Activated T-cell treated with anti-CD3 and anti-CD28 coated beads, Interleukin-2, amount 50 U/mL, for 72 hours (primary cell): ENCODE results near the gene CASQ2. TPM values are rescaled to one million over a fixed set of nuclear protein-coding genes. Genes with fewer than 3 reads are reported as not detected.

Experiments
- ATAC-seq, 2 donors: fragments of 150-1000 bp; cut with Tn5 transposase; replicated peaks in 1 of 2; 2 replicates each; pipeline ENCODE4 v1.10.0; 2021; ENCODE audit warnings: moderate library complexity in 2 of 2, mild to moderate bottlenecking in 1 of 2
- DNase-seq, 2 donors: peaks; one replicate each; pipeline ENCODE4 v3.0.0; 2021 to 2022; ENCODE audit warnings: mixed read lengths in 1 of 2
- H3K27ac Mint-ChIP-seq: one replicate; pipeline ENCODE4 v1.8.0; 2022; ENCODE audit warnings: mild to moderate bottlenecking, moderate library complexity, mixed read lengths
- H3K27me3 Mint-ChIP-seq: one replicate; pipeline ENCODE4 v1.8.0; 2022; ENCODE audit warnings: low read depth, mixed read lengths
- H3K36me3 Mint-ChIP-seq, 2 donors: one replicate each; pipeline ENCODE4 v1.8.0; 2022; ENCODE audit warnings: mixed read lengths in 2 of 2, mild to moderate bottlenecking in 1 of 2; ENCODE audit not compliant: insufficient read depth in 2 of 2
- H3K4me1 Mint-ChIP-seq: one replicate; pipeline ENCODE4 v1.8.0; 2022; ENCODE audit warnings: low read depth, mixed read lengths
- H3K4me3 Mint-ChIP-seq, 2 donors: one replicate each; pipeline ENCODE4 v1.8.0; 2022; ENCODE audit warnings: mild to moderate bottlenecking in 2 of 2, mixed read lengths in 2 of 2, moderate library complexity in 2 of 2
- H3K9me3 Mint-ChIP-seq, 2 donors: one replicate each; pipeline ENCODE4 v1.8.0; 2022; ENCODE audit warnings: mixed read lengths in 2 of 2
- total RNA-seq, 2 donors: library from RNA; stranded (reverse); gene quantifications; one replicate each; pipeline ENCODE4 v1.2.3, GENCODE V29; 2022

CASQ2 gene
- total RNA-seq, 2 donors from 2014 or later, result not detected

- H3K27me3 Mint-ChIP-seq, result peaks cover 12% of the 10 kb centered on the region
- ATAC-seq, result no peak
- no peak overlapping the region for H3K27ac Mint-ChIP-seq
- H3K9me3 Mint-ChIP-seq, result no peaks in the 10 kb centered on the region
- peaks cover 4% of the 10 kb centered on the region for H3K4me1 Mint-ChIP-seq
- H3K4me3 Mint-ChIP-seq, result no peak overlapping the region
- no peaks in the 10 kb centered on the region for H3K36me3 Mint-ChIP-seq
- DNase-seq, result peak; percentile 34 to 39
These were observed 51.0 kb downstream of the CASQ2 start for GRCh38 chr1:115717541-115717940.

GRCh38 chr1:115714572-115715141, 53.9 kb downstream of the CASQ2 start:
- no peak overlapping the region for H3K4me3 Mint-ChIP-seq
- ATAC-seq (no peak), DNase-seq (no peak)
- peaks cover 4% of the 10 kb centered on the region for H3K4me1 Mint-ChIP-seq
- H3K36me3 Mint-ChIP-seq, result no peaks in the 10 kb centered on the region
- H3K27ac Mint-ChIP-seq, result no peak overlapping the region
- H3K9me3 Mint-ChIP-seq, result no peaks in the 10 kb centered on the region
- H3K27me3 Mint-ChIP-seq, result peaks cover 23% of the 10 kb centered on the region

DNA sequence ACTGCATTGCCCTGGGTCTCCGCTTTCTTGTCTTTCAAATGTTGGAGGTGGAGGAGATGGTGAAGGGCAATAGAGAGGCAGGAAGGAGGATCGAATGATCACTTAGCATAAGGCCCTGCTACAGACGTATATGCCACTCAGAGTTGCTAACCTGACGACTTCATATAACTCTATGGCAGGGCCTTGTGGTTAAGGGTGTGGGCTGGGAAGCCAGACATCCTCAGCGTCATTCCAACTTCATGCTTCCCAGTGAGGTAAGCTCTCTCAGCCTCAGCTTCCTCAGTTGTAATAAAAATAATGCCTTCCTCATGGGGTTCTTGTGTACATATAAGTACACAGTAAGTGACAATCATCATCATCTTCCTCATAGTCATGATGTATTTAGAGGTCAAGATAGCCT, 54.6 kb downstream of the CASQ2 start:
- peaks cover 24% of the 10 kb centered on the region for H3K27me3 Mint-ChIP-seq
- no peak for ATAC-seq

DNA sequence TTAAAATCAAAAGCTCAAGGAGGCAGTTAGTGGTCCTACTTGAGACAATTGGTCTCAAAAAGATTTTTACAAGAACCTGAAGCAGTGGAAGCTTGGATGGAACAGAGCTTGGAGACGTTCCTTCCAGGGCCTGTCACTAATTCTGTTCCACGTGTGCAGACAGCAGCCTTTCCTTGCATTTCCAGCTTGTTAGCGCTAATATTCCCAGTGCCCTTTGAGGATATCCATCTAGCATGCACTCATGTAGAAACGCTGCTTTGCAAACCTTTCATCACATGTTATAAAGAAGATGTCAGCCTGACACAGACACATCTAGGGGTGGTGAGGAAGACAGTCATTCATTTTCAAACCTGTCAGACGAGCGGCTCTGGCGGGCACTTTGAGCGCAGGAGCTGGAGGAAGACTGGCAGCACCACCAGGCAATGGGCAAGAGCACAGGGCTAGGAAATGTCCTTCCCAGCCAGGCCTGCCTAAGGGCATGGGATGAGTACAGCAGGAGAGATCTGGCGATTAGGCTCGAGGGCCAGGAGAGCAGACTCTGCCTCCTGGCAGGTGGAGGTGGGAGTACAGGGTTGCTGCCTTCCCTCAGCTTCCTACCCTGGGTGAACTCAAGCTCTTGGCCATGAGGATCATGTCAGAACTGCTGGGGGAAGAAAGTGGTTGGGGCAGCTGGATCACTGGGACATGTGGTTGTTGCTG, 55.5 kb downstream of the CASQ2 start:
- H3K4me3 Mint-ChIP-seq, result no peak overlapping the region
- no peak overlapping the region for H3K27ac Mint-ChIP-seq
- peaks cover 24% of the 10 kb centered on the region for H3K27me3 Mint-ChIP-seq
- DNase-seq (no peak), ATAC-seq (no peak)
- no peaks in the 10 kb centered on the region for H3K9me3 Mint-ChIP-seq
- H3K4me1 Mint-ChIP-seq, result peaks cover 4% of the 10 kb centered on the region
- no peaks in the 10 kb centered on the region for H3K36me3 Mint-ChIP-seq

More for the DNA sequence above, 54.6 kb downstream of the CASQ2 start:
- no peak overlapping the region for H3K27ac Mint-ChIP-seq
- no peak overlapping the region for H3K4me3 Mint-ChIP-seq
- peaks cover 4% of the 10 kb centered on the region for H3K4me1 Mint-ChIP-seq
- no peak for DNase-seq
- H3K9me3 Mint-ChIP-seq, result no peaks in the 10 kb centered on the region
- H3K36me3 Mint-ChIP-seq, result no peaks in the 10 kb centered on the region

DNA sequence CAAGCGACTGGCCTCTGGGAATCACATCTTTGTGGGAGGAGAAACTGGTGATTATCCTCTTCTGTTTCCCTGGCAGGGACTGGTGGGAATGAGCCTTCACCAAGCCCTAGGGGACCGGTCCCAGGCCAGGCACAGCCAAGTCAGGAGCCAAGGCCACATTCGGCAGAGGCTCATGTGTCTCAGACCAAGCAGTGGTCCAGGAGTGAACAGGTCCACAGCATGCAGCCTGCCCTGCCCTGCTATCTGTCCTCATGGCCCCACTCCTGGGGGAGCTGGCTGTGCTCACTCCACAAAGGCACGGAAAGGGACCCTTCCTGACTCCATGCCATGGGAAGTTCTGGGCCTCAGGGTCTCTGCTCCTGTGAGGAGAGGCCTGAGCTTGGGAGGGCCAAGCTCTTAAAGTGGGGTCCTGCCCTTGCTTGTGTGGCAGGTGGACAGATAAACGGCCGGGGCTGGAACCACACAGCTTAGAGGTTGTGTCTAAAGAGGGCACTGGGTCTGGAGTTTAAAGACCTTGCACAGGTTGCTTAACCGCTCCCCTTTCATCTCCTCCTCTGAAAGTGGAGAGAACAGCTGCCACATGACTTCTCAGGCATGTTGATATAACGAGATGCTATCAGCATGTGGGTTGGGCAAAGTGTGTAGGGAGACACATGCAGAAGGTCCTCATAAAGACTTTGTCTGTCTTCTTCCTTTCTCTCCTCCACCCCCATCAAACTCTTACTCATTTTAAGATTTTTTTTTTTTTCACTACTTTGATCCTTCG, 57.5 kb downstream of the CASQ2 start:
- DNase-seq (no peak), ATAC-seq (peak in 1 of 2 donors; percentile 19)
- H3K27ac Mint-ChIP-seq, result no peak overlapping the region
- H3K27me3 Mint-ChIP-seq, result peaks cover 12% of the 10 kb centered on the region
- H3K36me3 Mint-ChIP-seq, result no peaks in the 10 kb centered on the region
- no peaks in the 10 kb centered on the region for H3K4me1 Mint-ChIP-seq
- H3K9me3 Mint-ChIP-seq, result no peaks in the 10 kb centered on the region
- H3K4me3 Mint-ChIP-seq, result no peak overlapping the region

DNA sequence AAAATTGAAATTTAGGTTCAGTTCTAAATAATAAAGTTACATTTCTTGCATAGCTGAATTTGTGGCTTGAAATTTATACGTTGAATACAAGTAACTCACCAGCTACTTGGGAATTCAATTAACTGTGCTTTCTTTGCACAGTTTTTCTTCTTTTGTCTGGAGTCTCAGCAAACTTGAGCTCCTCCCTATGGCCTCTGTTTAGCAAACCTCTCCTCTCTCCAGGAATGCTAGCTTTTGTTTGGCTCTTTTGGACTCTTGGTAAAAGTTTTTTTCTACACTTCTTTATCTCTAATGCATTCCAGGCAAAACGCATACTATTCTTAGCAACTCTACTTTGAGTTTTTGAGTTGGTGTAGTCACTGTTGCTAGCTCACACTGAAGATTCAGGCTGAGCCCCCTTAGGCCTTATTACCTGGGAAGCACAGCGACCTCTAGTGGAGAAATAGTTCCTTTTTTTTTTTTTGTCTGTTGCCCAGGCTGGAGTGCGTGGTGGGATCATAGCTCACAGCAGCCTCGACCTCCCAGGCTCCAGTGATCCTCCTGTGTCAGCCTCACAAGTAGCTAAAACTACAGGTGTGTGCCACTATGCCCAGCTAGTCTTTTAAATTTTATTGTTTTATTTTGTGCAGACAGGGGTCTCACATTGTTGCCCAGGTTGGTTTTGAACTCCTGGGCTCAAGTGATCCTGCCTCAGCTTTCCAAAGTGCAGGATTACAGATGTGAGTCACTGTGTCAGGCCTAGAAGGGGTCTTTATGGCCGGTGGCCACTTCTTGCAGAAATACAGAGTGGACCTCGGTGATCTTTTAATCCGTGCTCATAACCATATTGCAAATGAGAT, 61.7 kb downstream of the CASQ2 start:
- Mint-ChIP-seq H3K4me3 (no peak overlapping the region), H3K9me3 (no peaks in the 10 kb centered on the region), H3K4me1 (no peaks in the 10 kb centered on the region), H3K27me3 (peaks cover 12% of the 10 kb centered on the region), H3K27ac (no peak overlapping the region), H3K36me3 (no peaks in the 10 kb centered on the region)
- DNase-seq, result peak; percentile 4 to 11
- peak in 1 of 2 donors; percentile 29 for ATAC-seq

DNA sequence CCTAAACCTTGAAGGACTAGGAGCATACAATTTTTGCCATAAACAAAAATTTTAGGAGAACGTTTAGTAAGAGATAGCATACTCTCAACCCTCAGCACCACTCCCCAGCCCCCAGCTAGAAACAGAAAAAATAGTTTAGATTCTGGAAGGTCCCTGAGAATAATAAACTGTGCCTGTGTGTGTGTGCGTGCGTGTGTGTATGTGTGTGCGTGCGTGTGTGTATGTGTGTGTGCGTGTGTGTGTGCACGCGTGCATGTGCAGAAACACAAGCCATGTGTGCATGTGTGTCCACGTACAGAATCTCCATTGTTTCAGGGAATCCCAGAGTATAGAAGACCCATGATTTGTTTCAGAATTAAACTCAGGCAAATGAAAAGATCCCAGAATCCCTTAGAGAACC, 62.6 kb downstream of the CASQ2 start:
- Mint-ChIP-seq H3K4me3 (no peak overlapping the region), H3K36me3 (no peaks in the 10 kb centered on the region), H3K9me3 (no peaks in the 10 kb centered on the region), H3K4me1 (no peaks in the 10 kb centered on the region), H3K27me3 (peaks cover 12% of the 10 kb centered on the region), H3K27ac (no peak overlapping the region)
- no peak for DNase-seq
- ATAC-seq, result no peak

GRCh38 chr1:115705085-115705951, 63.2 kb downstream of the CASQ2 start:
- no peaks in the 10 kb centered on the region for H3K36me3 Mint-ChIP-seq
- no peaks in the 10 kb centered on the region for H3K4me1 Mint-ChIP-seq
- no peak overlapping the region for H3K4me3 Mint-ChIP-seq
- no peaks in the 10 kb centered on the region for H3K9me3 Mint-ChIP-seq
- ATAC-seq (no peak), DNase-seq (no peak)
- no peak overlapping the region for H3K27ac Mint-ChIP-seq
- peaks cover 7% of the 10 kb centered on the region for H3K27me3 Mint-ChIP-seq

DNA sequence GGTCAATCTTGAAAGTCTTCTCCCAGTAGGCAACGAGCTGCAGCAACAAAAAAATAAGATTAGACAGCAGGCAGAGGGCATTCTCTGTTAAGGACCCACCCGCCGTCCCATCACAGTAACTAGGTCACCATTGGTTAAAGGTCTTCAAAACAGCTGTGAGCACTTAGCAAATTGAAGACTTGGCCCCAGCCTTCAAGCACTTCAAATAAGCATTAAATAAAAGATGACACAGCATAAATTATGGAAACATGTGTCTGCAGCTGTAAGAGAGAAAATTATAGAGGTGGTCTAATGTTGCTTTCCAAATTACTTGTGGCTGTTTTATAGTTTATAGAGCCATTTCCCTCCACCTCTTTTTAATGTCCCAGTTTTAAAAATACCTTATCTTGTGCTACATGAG, 65.6 kb downstream of the CASQ2 start:
- Mint-ChIP-seq H3K27me3 (peaks cover 14% of the 10 kb centered on the region), H3K4me1 (no peaks in the 10 kb centered on the region), H3K9me3 (no peaks in the 10 kb centered on the region), H3K4me3 (no peak overlapping the region), H3K36me3 (no peaks in the 10 kb centered on the region), H3K27ac (no peak overlapping the region)
- DNase-seq, result no peak
- ATAC-seq, result no peak

DNA sequence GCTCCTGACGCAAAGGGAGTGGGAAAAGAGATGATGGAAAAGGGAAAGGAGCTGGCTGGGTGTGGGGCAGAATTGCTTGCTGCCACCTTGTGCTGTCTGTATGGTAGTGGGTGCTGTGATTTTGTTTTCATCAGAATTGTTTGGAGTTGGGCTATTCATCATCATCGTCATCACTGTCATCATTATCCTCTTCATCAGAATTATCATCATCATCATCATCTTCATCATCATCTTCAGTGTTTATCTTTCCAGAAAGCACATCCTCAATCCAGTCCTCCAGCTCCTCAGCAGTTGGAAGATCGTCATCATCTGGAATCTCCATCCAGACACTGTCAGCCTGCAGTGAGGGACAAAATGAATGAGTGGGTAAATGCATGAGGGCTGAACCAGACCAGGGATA, 67.4 kb downstream of the CASQ2 start:
- Mint-ChIP-seq H3K4me3 (no peak overlapping the region), H3K4me1 (no peaks in the 10 kb centered on the region), H3K27ac (no peak overlapping the region), H3K36me3 (no peaks in the 10 kb centered on the region), H3K9me3 (no peaks in the 10 kb centered on the region), H3K27me3 (peaks cover 14% of the 10 kb centered on the region)
- ATAC-seq (no peak), DNase-seq (no peak)

DNA sequence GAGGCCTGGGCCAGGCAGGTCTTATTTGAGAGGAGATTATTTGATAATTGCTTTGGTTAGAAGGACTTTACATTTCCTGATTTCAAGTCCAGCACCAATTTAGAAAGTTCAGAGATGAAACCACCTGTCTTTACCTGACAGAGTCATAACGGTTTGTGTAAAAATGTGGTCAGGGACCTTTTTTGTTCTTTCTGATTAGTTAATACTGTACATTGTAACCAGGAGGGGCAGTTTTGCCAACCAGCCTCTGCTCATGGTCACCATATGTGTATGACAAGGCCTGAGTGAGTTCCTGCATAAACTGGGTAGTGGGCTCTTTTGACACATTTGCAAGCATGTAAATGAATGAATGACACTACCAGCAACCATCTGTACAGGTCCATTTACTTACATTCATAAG, 70.9 kb downstream of the CASQ2 start:
- Mint-ChIP-seq H3K27ac (no peak overlapping the region), H3K9me3 (no peaks in the 10 kb centered on the region), H3K4me3 (no peak overlapping the region), H3K36me3 (no peaks in the 10 kb centered on the region), H3K27me3 (peaks cover 14% of the 10 kb centered on the region), H3K4me1 (no peaks in the 10 kb centered on the region)
- no peak for ATAC-seq
- DNase-seq, result no peak

DNA sequence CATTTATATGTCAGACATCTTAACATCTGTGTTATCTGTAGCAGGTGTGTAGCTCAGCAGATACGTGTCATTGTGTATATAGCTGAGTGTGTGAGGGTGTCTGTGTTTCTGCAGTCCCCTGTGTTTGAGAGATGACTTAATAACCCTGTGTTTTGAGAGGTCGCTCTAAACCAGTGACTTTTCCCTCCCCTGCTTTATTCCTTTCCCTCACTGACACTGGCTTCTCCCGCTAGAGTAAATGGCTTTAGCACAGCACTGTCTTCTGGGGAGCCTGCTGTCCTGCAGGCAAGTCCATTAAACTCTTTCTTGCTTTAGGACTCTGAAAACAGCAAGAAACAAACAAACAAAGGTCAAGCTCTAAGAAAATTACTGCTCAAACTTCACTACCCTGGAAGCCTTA, 73.7 kb downstream of the CASQ2 start:
- no peaks in the 10 kb centered on the region for H3K4me1 Mint-ChIP-seq
- H3K36me3 Mint-ChIP-seq, result no peaks in the 10 kb centered on the region
- ATAC-seq, result no peak
- H3K27me3 Mint-ChIP-seq, result peaks cover 12% of the 10 kb centered on the region
- H3K4me3 Mint-ChIP-seq, result no peak overlapping the region
- H3K27ac Mint-ChIP-seq, result no peak overlapping the region
- DNase-seq, result no peak
- H3K9me3 Mint-ChIP-seq, result no peaks in the 10 kb centered on the region
